SK-N-SH (cell line): Measurements from ENCODE around the gene LRRC3B. TPM values are rescaled to one million over a fixed set of nuclear protein-coding genes. Genes with fewer than 3 reads are reported as not detected.

Experiments used
- CTCF ChIA-PET: fragments of 300-600, 350-600 bp; formaldehyde crosslinking; extraction: SDS; loops from one replicate; lab custom pipeline; 2021; lab: Yijun Ruan, JAX
- POLR2A ChIA-PET: fragments of 350-600 bp; sonication (Branson Sonifier 250); formaldehyde crosslinking; extraction: SDS; loops from one replicate; lab custom pipeline; 2020; ENCODE audit warnings: antibody characterized with exemption, inconsistent platforms; lab: Yijun Ruan, JAX
- DNase-seq: peaks from one replicate; pipeline ENCODE4 v3.0.0; 2012
- H2AFZ ChIP-seq: fragments of 200-600 bp; sonication (generic); 2 replicates; pipeline ENCODE4 v1.8.1; 2016; ENCODE audit warnings: antibody characterized with exemption, mild to moderate bottlenecking, low read depth
- H3F3A ChIP-seq: fragments of 200-600 bp; sonication (generic); replicated peaks from 2 replicates; pipeline ENCODE3; 2016; ENCODE audit warnings: antibody characterized with exemption, mild to moderate bottlenecking; ENCODE audit not compliant: insufficient read depth
- H3K27ac ChIP-seq, 2 experiments: fragments of 200-500 bp in 1 of 2; fragments of 200-600 bp in 1 of 2; sonication (Bioruptor generic) in 1 of 2; sonication (generic), shearing (Covaris generic) in 1 of 2; 2 replicates each; pipeline versions ENCODE4 v1.5.1 to v1.6.1; 2014 to 2016; ENCODE audit warnings: low read depth in 2 of 2, inconsistent platforms in 1 of 2, low read length in 1 of 2, mild to moderate bottlenecking in 1 of 2, mixed read lengths in 1 of 2
- H3K27me3 ChIP-seq: fragments of 200-600 bp; sonication (generic), shearing (Covaris generic); 2 replicates; pipeline ENCODE4 v1.6.1; 2016; ENCODE audit warnings: mixed run types; ENCODE audit not compliant: insufficient read depth
- H3K36me3 ChIP-seq, 2 experiments: fragments of 200-500 bp in 1 of 2; fragments of 200-600 bp in 1 of 2; sonication (Bioruptor generic) in 1 of 2; sonication (generic) in 1 of 2; replicated peaks in 1 of 2; 2 replicates each; pipeline versions ENCODE3 to v1.5.1; 2014 to 2016; ENCODE audit warnings: low read length in 1 of 2, mild to moderate bottlenecking in 1 of 2; ENCODE audit not compliant: insufficient read depth in 2 of 2, control insufficient read depth in 1 of 2
- H3K4me1 ChIP-seq, 2 experiments: fragments of 200-500 bp in 1 of 2; fragments of 200-600 bp in 1 of 2; sonication (Bioruptor generic) in 1 of 2; sonication (generic), shearing (Covaris generic) in 1 of 2; 2 replicates each; pipeline versions ENCODE4 v1.5.1 to v1.6.1; 2014 to 2016; ENCODE audit warnings: low read depth in 1 of 2, low read length in 1 of 2, mixed run types in 1 of 2; ENCODE audit not compliant: insufficient read depth in 2 of 2, control insufficient read depth in 1 of 2
- H3K4me2 ChIP-seq: fragments of 200-600 bp; sonication (generic), shearing (Covaris generic); 2 replicates; pipeline ENCODE4 v1.6.1; 2017; ENCODE audit warnings: mixed run types
- H3K4me3 ChIP-seq, 2 experiments: fragments of 200-500 bp in 1 of 2; fragments of 200-600 bp in 1 of 2; sonication (Bioruptor generic) in 1 of 2; sonication (generic), shearing (Covaris generic) in 1 of 2; 2 replicates each; pipeline versions ENCODE4 v1.5.1 to v1.8.1; 2014 to 2016; ENCODE audit warnings: low read depth in 2 of 2, inconsistent platforms in 1 of 2, low read length in 1 of 2, mild to moderate bottlenecking in 1 of 2, mixed read lengths in 1 of 2, moderate library complexity in 1 of 2
- H3K79me2 ChIP-seq: fragments of 200-600 bp; sonication (generic); 2 replicates; pipeline ENCODE4 v1.8.1; 2017; ENCODE audit warnings: mild to moderate bottlenecking; ENCODE audit not compliant: insufficient read depth
- H3K9ac ChIP-seq: fragments of 200-600 bp; sonication (generic); 2 replicates; pipeline ENCODE4 v1.6.1; 2017; ENCODE audit warnings: mixed run types
- H3K9me2 ChIP-seq: fragments of 200-600 bp; sonication (generic); 2 replicates; pipeline ENCODE4 v1.6.1; 2017; ENCODE audit warnings: mixed run types
- H3K9me3 ChIP-seq: fragments of 200-600 bp; sonication (generic); 2 replicates; pipeline ENCODE4 v1.6.1; 2017; ENCODE audit warnings: mixed run types, mild to moderate bottlenecking, moderate library complexity
- H4K20me1 ChIP-seq: fragments of 200-600 bp; sonication (generic); 2 replicates; pipeline ENCODE4 v1.6.1; 2017; ENCODE audit warnings: mild to moderate bottlenecking, mixed run types; ENCODE audit not compliant: insufficient read depth
- CHD2 ChIP-seq: fragments of 150-350 bp; IDR thresholded peaks from 2 replicates; pipeline ENCODE4 v1.6.1; 2018; ENCODE audit warnings: low read length; ENCODE audit not compliant: partially characterized antibody
- EZH2phosphoT487 ChIP-seq: fragments of 200-600 bp; sonication (generic); IDR thresholded peaks from 2 replicates; pipeline ENCODE4 v1.6.1; 2017; ENCODE audit warnings: low read depth, mixed run types, mild to moderate bottlenecking, antibody characterized with exemption, moderate library complexity, borderline replicate concordance
- FOSL2 ChIP-seq: IDR thresholded peaks from 2 replicates; pipeline ENCODE4 v1.4.0; 2012; ENCODE audit warnings: low read depth, mild to moderate bottlenecking, moderate library complexity, borderline replicate concordance
- FOXJ3 ChIP-seq: sonication (generic); formaldehyde crosslinking; IDR thresholded peaks from 2 replicates; pipeline ENCODE4 v1.5.1; 2020; ENCODE audit warnings: mild to moderate bottlenecking, missing genetic modification reagents
- GABPA ChIP-seq: IDR thresholded peaks from 2 replicates; pipeline ENCODE4 v1.4.0; 2012; ENCODE audit warnings: low read depth, mild to moderate bottlenecking
- GATA2 ChIP-seq: sonication (generic); formaldehyde crosslinking; IDR thresholded peaks from 2 replicates; pipeline ENCODE4 v1.5.0; 2020; ENCODE audit warnings: mild to moderate bottlenecking, missing genetic modification reagents
- MXI1 ChIP-seq: IDR thresholded peaks from 2 replicates; pipeline ENCODE4 v1.6.1; 2012; ENCODE audit warnings: mild to moderate bottlenecking, low read depth, low read length, improper control_type of control experiment
- NFIC ChIP-seq: IDR thresholded peaks from 2 replicates; pipeline ENCODE4 v1.4.0; 2012; ENCODE audit warnings: borderline replicate concordance
- NRF1 ChIP-seq: IDR thresholded peaks from 2 replicates; pipeline ENCODE4 v1.6.1; 2012; ENCODE audit warnings: low read depth, mild to moderate bottlenecking, low read length
- POLR2AphosphoS5 ChIP-seq: IDR thresholded peaks from 2 replicates; pipeline ENCODE4 v1.6.1; 2012; ENCODE audit warnings: low read depth, low read length
- SMC3 ChIP-seq: IDR thresholded peaks from 2 replicates; pipeline ENCODE4 v1.6.1; 2012; ENCODE audit warnings: low read depth, low read length, improper control_type of control experiment
- YY1 ChIP-seq: IDR thresholded peaks from 2 replicates; pipeline ENCODE4 v1.4.0; 2012; ENCODE audit warnings: low read depth, mild to moderate bottlenecking
- whole genome bisulfite sequencing: methylation state at CpG from one replicate; pipeline ENCODE4 v1.1.6; 2017; ENCODE audit warnings: low lambda C conversion rate; 5-methylcytosine and 5-hydroxymethylcytosine counted together
- polyA plus RNA-seq, 3 experiments: library from polyadenylated mRNA; depleted of rRNA; stranded (reverse); fragments of >200 nt; gene quantifications; 2 replicates each; pipeline ENCODE4 v1.2.3, GENCODE V29; 2012
- TF ChIP-seq, protein P1 (sequence below): IDR thresholded peaks from 2 replicates; pipeline ENCODE4 v1.6.1; 2012; ENCODE audit warnings: mild to moderate bottlenecking, low read depth, low read length, moderate library complexity
- TF ChIP-seq, protein P2 (sequence below): fragments of 150-350 bp; IDR thresholded peaks from 2 replicates; pipeline ENCODE4 v1.6.1; 2016; ENCODE audit warnings: mild to moderate bottlenecking, low read depth, low read length

LRRC3B gene
- polyA plus RNA-seq, 1 of the 3 experiments (the other 2 are of a cell fraction): not detected

DNA sequence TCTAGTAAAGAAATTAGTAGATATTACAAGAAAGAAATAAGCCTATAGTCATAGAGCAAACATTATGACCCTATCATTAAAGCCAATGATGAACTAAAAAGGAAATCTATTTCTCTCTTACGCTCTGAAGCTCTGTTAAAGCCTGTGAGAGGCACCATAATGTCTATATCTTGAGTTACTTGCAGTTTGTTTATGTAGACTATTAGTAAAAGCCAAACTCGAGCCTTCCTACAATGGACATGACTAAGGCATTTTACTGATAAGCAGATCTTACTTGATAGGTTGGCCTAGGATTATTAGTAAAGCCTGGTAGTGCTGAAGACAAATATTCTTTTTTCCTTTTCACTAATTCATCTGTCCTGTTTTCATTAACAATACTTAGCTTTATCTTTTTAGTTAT lies 32.7 kb downstream of the LRRC3B start (continued):
- TF ChIP-seq, protein P1, sequence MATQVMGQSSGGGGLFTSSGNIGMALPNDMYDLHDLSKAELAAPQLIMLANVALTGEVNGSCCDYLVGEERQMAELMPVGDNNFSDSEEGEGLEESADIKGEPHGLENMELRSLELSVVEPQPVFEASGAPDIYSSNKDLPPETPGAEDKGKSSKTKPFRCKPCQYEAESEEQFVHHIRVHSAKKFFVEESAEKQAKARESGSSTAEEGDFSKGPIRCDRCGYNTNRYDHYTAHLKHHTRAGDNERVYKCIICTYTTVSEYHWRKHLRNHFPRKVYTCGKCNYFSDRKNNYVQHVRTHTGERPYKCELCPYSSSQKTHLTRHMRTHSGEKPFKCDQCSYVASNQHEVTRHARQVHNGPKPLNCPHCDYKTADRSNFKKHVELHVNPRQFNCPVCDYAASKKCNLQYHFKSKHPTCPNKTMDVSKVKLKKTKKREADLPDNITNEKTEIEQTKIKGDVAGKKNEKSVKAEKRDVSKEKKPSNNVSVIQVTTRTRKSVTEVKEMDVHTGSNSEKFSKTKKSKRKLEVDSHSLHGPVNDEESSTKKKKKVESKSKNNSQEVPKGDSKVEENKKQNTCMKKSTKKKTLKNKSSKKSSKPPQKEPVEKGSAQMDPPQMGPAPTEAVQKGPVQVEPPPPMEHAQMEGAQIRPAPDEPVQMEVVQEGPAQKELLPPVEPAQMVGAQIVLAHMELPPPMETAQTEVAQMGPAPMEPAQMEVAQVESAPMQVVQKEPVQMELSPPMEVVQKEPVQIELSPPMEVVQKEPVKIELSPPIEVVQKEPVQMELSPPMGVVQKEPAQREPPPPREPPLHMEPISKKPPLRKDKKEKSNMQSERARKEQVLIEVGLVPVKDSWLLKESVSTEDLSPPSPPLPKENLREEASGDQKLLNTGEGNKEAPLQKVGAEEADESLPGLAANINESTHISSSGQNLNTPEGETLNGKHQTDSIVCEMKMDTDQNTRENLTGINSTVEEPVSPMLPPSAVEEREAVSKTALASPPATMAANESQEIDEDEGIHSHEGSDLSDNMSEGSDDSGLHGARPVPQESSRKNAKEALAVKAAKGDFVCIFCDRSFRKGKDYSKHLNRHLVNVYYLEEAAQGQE: no peak
- TF ChIP-seq, all 33 proteins: peak for 0

DNA sequence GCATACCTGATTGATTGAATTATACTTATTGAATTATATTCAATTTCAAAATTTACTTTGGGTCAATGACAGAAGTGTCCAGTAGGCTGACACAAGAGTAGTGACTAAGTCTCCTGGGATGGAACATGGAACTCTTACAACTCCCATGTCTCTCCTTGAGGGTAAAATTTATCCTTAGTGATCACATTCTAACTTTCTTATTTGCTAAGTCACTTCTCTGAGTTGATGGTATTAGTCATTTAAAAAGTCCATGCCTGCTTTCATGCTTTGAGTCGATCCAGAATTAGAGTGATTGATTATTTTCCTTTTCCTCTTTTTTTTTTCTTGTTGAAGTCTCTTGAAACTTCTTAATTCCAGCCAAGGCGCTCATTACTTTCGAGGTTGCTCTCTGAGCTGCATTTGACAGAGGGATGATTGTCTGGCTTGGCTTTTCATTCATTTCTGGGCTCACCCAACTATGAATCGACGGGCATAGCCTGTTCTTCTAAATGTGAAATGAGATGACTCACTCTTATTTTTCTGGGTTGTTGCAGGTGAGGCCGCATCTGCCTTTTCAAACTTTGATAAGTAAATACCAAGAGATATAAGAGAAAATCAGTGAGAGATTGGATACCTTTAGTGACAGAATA lies 34.9 kb downstream of the LRRC3B start:
- Histone ChIP-seq H3K9me3 (peaks cover 7% of the 10 kb centered on the region; the same call in 1 of the 2 replicates), H3F3A (no peaks in the 10 kb centered on the region), H3K9me2 (no peaks in the 10 kb centered on the region), H3K36me3 (no peaks in the 10 kb centered on the region), H3K4me3 (no peak overlapping the region), H3K9ac (no peak overlapping the region), H3K79me2 (no peaks in the 10 kb centered on the region), H3K4me1 (no peaks in the 10 kb centered on the region), H4K20me1 (no peaks in the 10 kb centered on the region)
- ChIA-PET POLR2A (no interaction called here), CTCF (interaction anchor here (0.7 kb wide), 1 partner anchor 62 kb away, joined by 3 read pairs; no protein-coding TSS in a partner anchor)
- DNase-seq: no peak
- TF ChIP-seq FOXJ3: no peak
- no peak for TF ChIP-seq CHD2
- TF ChIP-seq SMC3: no peak
- TF ChIP-seq EZH2phosphoT487: no peak
- TF ChIP-seq, all 33 proteins: peak for 0
- Histone ChIP-seq H2AFZ (no peak overlapping the region), H3K4me2 (no peak overlapping the region), H3K27me3 (no peaks in the 10 kb centered on the region), H3K27ac (no peak overlapping the region)
- WGBS: 15% methylated on average over 6 of the region's 6 CpGs

DNA sequence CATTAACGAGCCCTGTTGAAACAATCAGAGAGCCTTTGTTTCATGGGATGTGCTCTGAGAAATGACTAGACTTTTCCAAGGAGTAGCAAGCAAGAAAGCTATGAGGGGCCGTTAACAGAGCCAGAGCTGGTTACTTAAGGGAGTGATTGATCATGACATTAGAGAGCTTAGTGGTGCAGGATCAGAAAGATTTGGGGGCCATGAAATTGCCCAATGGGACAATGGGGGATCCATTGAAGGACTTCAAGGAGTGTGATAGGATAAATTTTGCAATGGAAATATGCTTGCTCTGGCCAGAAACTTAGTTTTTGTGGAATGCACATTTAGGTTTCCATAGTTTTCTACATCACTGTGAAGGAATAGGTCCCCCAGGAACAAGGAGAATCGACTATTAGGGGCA lies 45.6 kb downstream of the LRRC3B start:
- no peak overlapping the region for H2AFZ ChIP-seq
- H3F3A ChIP-seq: no peaks in the 10 kb centered on the region
- 5% methylated on average over 3 of the region's 3 CpGs for WGBS
- H3K4me2 ChIP-seq: no peak overlapping the region
- H3K4me1 ChIP-seq: no peaks in the 10 kb centered on the region
- H3K9ac ChIP-seq: no peak overlapping the region
- DNase-seq: no peak
- TF ChIP-seq MXI1 (no peak), NFIC (no peak), CHD2 (no peak), EZH2phosphoT487 (no peak), FOSL2 (no peak), YY1 (no peak), POLR2AphosphoS5 (no peak), NRF1 (no peak), GATA2 (CRISPR knock-in tag) (no peak), FOXJ3 (no peak), GABPA (no peak)
- TF ChIP-seq, protein P1: no peak
- TF ChIP-seq, protein P2, sequence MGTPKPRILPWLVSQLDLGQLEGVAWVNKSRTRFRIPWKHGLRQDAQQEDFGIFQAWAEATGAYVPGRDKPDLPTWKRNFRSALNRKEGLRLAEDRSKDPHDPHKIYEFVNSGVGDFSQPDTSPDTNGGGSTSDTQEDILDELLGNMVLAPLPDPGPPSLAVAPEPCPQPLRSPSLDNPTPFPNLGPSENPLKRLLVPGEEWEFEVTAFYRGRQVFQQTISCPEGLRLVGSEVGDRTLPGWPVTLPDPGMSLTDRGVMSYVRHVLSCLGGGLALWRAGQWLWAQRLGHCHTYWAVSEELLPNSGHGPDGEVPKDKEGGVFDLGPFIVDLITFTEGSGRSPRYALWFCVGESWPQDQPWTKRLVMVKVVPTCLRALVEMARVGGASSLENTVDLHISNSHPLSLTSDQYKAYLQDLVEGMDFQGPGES: no peak
- TF ChIP-seq, all 33 proteins: peak for 0
- no peak overlapping the region for H3K4me3 ChIP-seq
- H3K79me2 ChIP-seq: no peaks in the 10 kb centered on the region
- no peaks in the 10 kb centered on the region for H4K20me1 ChIP-seq
- CTCF ChIA-PET: no interaction called here
- no peaks in the 10 kb centered on the region for H3K27me3 ChIP-seq
- no peak overlapping the region for H3K27ac ChIP-seq
- no peaks in the 10 kb centered on the region for H3K36me3 ChIP-seq
- no peaks in the 10 kb centered on the region; the same call in 1 of the 2 replicates for H3K9me3 ChIP-seq
- POLR2A ChIA-PET: no interaction called here
- H3K9me2 ChIP-seq: no peaks in the 10 kb centered on the region
